Osteoblast (primary cell): Measurements from ENCODE around the gene GBP4. TPM values are rescaled to one million over a fixed set of nuclear protein-coding genes. Genes with fewer than 3 reads are reported as not detected.
"Not testable (repeated sequence)": the region's sequence is repeated elsewhere in the genome, so short reads cannot be mapped to it uniquely, and the experiment has no call there.

Experiments
- DNase-seq: peaks from one replicate; pipeline ENCODE4 v3.0.0; 2011; ENCODE audit warnings: low spot score, mixed read lengths; ENCODE audit not compliant: insufficient read length; ENCODE audit errors: missing footprints
- H2AFZ ChIP-seq: 2 replicates; pipeline ENCODE4 v1.6.0; 2011; ENCODE audit warnings: mild to moderate bottlenecking, low read length
- H3K27ac ChIP-seq: 2 replicates; pipeline ENCODE4 v1.5.1; 2011; ENCODE audit warnings: mild to moderate bottlenecking, low read depth, low read length, moderate library complexity
- H3K27me3 ChIP-seq: 2 replicates; pipeline ENCODE4 v1.6.0; 2012; ENCODE audit warnings: mild to moderate bottlenecking, control low read depth, inconsistent platforms, low read length, moderate library complexity; ENCODE audit not compliant: insufficient read depth
- H3K36me3 ChIP-seq: 2 replicates; pipeline ENCODE4 v1.5.1; 2011; ENCODE audit warnings: mild to moderate bottlenecking, low read length, control low read depth, moderate library complexity; ENCODE audit not compliant: insufficient read depth
- H3K4me1 ChIP-seq: 2 replicates; pipeline ENCODE4 v1.5.1; 2011; ENCODE audit warnings: mild to moderate bottlenecking, low read length, control low read depth, moderate library complexity; ENCODE audit not compliant: insufficient read depth
- H3K4me2 ChIP-seq: 2 replicates; pipeline ENCODE4 v1.6.0; 2011; ENCODE audit warnings: mild to moderate bottlenecking, low read length; ENCODE audit not compliant: insufficient read depth
- H3K4me3 ChIP-seq: fragments of 200-600 bp; sonication (generic); 3 replicates; pipeline ENCODE4 v1.5.1; 2012; ENCODE audit warnings: mild to moderate bottlenecking, low read length, inconsistent platforms; ENCODE audit not compliant: insufficient read depth
- H3K79me2 ChIP-seq: 2 replicates; pipeline ENCODE4 v1.6.0; 2012; ENCODE audit warnings: mild to moderate bottlenecking, low read length, control low read depth, inconsistent platforms; ENCODE audit not compliant: insufficient read depth
- H3K9me3 ChIP-seq: 2 replicates; pipeline ENCODE4 v1.5.1; 2011; ENCODE audit warnings: low read depth, low read length, control low read depth
- H4K20me1 ChIP-seq: 2 replicates; pipeline ENCODE4 v1.6.0; 2012; ENCODE audit warnings: mild to moderate bottlenecking, low read length, control low read depth; ENCODE audit not compliant: insufficient read depth
- CTCF ChIP-seq: IDR thresholded peaks from 2 replicates; pipeline ENCODE4 v1.5.1; 2011; ENCODE audit warnings: mild to moderate bottlenecking, low read depth, low read length, moderate library complexity; ENCODE audit errors: extremely low read depth
- total RNA-seq: library from RNA; depleted of rRNA; stranded (reverse); fragments of >200 nt; gene quantifications from 2 replicates; pipeline ENCODE4 v1.2.3, GENCODE V29; 2012

The GBP4 gene
- total RNA-seq, result 0.36 and 1.2 TPM in 2 replicates

GRCh38 chr1:89198491-89199072 lies at the start of gene GBP4:
TSS of gene GBP4 (minus strand) at chr1:89198942. CDS start at chr1:89198834, 108 bp downstream.
- Histone ChIP-seq H3K27ac (no peak within 1 kb of the TSS), H3K9me3 (no peaks in the 10 kb centered on the region), H2AFZ (peak within 1 kb of the TSS; percentile 79), H3K36me3 (no peaks in the 10 kb centered on the region), H3K79me2 (no peaks in the 10 kb centered on the region), H3K4me3 (peak within 1 kb of the TSS; percentile 67), H3K27me3 (no peaks in the 10 kb centered on the region), H4K20me1 (no peaks in the 10 kb centered on the region), H3K4me1 (peaks cover 5% of the 10 kb centered on the region), H3K4me2 (peak within 1 kb of the TSS; percentile 86)
- peak; percentile 64 for DNase-seq
- TF ChIP-seq CTCF, result no peak

- Histone ChIP-seq H3K4me1 (no peaks in the 10 kb centered on the region), H3K4me3 (no peak overlapping the region), H4K20me1 (no peaks in the 10 kb centered on the region), H3K36me3 (no peaks in the 10 kb centered on the region), H3K9me3 (no peaks in the 10 kb centered on the region), H3K27ac (no peak overlapping the region), H3K27me3 (no peaks in the 10 kb centered on the region), H3K79me2 (no peaks in the 10 kb centered on the region), H3K4me2 (no peak overlapping the region), H2AFZ (no peak overlapping the region)
- DNase-seq, result no peak
- TF ChIP-seq CTCF, result no peak
Observed at GRCh38 chr1:89243046-89243445, 44.3 kb upstream of the GBP4 start.

- no peaks in the 10 kb centered on the region for H3K9me3 ChIP-seq
- no peaks in the 10 kb centered on the region for H3K36me3 ChIP-seq
- H2AFZ ChIP-seq, result no peak overlapping the region
- H3K27ac ChIP-seq, result no peak overlapping the region
- H3K27me3 ChIP-seq, result no peaks in the 10 kb centered on the region
- H3K79me2 ChIP-seq, result no peaks in the 10 kb centered on the region
- no peak overlapping the region for H3K4me3 ChIP-seq
- no peak for TF ChIP-seq CTCF
- no peak for DNase-seq
- no peaks in the 10 kb centered on the region for H4K20me1 ChIP-seq
- H3K4me1 ChIP-seq, result no peaks in the 10 kb centered on the region
- H3K4me2 ChIP-seq, result no peak overlapping the region
Observed at GRCh38 chr1:89221341-89221740, 22.6 kb upstream of the GBP4 start.

- H3K4me2 ChIP-seq, H3K4me3 ChIP-seq, DNase-seq, H3K4me1 ChIP-seq, H3K27me3 ChIP-seq, H2AFZ ChIP-seq, H3K79me2 ChIP-seq, H3K9me3 ChIP-seq, H4K20me1 ChIP-seq, H3K36me3 ChIP-seq, H3K27ac ChIP-seq: not testable (repeated sequence)
Observed at GRCh38 chr1:89219851-89220250, 21.1 kb upstream of the GBP4 start.

GRCh38 chr1:89218941-89219340 lies 20.2 kb upstream of the GBP4 start:
- H2AFZ ChIP-seq, H3K27me3 ChIP-seq, H3K4me1 ChIP-seq, H3K4me2 ChIP-seq, H3K27ac ChIP-seq, DNase-seq, H3K9me3 ChIP-seq, H3K79me2 ChIP-seq, H3K4me3 ChIP-seq, H3K36me3 ChIP-seq, H4K20me1 ChIP-seq: not testable (repeated sequence)
